ENCODE results near the gene ZCCHC17.
A peak's percentile ranks its signal among the peaks of the same experiment; 100 is the strongest.
"Not testable (repeated sequence)": the region's sequence is repeated elsewhere in the genome, so short reads cannot be mapped to it uniquely, and the experiment has no call there.

ZCCHC17 gene

DNA sequence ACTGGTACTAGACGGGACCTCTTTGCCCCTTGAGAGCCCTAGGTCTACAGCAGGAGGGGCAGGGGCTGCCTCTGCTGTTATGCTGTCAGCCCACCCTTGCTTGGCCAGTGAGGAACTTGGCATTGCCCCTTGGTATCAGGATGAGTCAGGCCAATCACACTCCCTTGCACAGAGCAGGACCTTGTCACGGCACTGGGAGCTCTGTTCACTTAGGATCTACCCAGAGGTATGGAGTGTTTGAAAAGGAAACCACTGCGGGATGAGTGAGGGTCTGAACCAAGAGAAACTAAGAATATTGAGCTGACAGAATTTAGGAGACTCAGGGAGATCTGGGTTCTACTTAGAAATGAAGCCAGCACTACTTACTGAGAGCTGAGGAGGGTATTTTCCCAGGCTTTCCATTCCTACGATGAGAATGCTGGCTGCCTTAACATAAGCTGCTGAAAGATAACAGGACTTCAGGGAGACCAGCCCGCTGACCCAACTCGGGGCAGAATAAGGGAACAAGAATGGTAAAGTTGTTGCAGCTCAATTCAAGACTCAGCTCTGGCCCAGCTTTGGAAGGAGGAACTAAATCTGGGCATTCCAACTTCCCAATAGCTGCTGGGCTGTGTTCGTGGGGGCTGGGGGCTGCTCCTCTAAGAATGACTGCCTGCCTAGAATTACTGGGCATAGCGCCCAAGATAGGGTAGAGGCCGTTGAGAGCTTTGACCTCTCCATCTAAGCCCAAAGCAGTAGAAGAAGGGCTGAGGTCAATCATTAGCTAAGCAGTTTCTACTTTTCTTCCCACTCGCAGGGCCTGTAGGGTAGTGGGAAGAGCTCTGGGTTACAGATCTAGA lies 74.5 kb downstream of the ZCCHC17 start:
- no peak for DNase-seq (ENCODE audit: low read depth in 3 of 3)

DNA sequence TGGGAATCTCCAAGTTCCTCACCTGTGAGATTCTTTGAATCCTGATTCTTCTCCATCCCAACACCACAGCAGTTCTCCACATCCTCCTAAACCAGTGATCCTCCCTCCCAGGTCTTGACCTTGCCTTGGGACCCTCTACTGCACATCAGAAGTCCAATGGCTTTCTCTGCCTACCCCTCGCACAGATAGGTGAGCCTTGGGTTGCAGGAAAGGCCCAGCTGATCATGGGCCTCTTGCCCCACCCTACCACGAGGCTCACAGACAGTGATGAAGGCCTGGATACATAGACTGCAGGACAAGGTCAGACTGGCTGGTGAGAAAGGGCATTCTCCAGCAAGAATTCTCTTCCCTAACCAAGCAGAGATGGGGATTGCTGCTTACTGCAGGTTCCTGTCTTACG lies 75.2 kb downstream of the ZCCHC17 start:
- DNase-seq (ENCODE audit: low read depth in 3 of 3) = no peak

DNA sequence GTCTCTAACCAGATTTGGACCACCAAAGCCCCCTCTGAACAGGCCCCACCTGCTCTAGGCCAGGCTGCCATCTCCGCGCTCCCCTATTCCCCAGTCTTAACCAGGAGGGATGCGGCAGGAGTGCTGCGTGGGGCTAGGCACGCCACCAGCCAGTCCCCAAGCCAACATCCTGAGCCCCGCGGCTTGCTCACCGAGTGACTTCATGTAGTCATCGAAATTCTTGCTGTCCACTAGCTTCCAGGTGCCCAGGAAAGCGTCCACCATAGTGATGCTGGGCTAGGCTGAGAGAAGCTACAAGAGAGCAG lies 75.9 kb downstream of the ZCCHC17 start:
- DNase-seq (ENCODE audit: low read depth in 3 of 3) = no peak

DNA sequence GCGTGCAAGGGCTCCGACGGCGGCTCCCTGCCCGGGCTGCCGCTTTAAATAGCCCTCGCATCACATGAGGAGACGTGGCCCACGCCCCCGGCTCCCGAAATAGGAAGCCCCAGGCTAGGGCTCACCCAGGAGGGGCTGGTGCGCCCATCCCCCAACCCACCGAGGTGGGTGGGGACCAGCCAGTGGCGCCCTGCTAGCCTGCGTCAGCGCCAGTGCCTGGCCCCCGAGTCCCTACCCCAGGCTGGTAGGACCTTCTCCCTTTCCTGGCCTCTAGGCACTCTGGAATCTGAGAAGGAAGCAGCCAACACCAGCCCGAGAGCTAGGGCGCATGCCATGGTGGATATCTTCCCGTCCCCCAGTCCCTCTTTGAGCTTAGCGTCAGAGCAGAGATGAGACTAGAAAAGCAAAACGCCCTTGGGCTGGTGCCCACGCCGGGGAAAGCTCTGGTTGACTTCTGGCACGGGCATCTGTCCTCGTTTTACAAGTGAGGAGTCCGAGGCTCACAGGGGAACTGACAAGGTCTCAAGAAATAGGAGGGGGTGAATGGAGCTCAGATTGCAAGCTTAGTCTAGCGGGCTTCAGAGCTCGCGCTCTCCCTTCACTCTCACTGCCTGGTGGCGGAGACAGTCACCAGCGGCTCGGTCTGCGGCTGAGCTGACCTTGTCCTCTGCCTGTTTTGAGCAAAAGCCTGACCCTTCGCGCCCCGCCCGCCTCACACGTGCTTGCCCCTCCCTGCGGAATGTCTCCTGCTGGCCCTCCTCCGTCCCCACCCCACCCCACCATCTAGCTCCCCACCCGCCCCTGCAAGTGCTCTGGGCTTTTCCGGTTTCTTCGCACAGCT lies 76.4 kb downstream of the ZCCHC17 start, which contains the start of gene FABP3:
Gene FABP3, minus strand, starts transcription at position 21 of the 841 bp plus-strand sequence. CDS start 62 bp downstream, outside the sequence.
- DNase-seq (ENCODE audit: low read depth in 3 of 3) = peak in 1 of 3 donors; percentile 19

DNA sequence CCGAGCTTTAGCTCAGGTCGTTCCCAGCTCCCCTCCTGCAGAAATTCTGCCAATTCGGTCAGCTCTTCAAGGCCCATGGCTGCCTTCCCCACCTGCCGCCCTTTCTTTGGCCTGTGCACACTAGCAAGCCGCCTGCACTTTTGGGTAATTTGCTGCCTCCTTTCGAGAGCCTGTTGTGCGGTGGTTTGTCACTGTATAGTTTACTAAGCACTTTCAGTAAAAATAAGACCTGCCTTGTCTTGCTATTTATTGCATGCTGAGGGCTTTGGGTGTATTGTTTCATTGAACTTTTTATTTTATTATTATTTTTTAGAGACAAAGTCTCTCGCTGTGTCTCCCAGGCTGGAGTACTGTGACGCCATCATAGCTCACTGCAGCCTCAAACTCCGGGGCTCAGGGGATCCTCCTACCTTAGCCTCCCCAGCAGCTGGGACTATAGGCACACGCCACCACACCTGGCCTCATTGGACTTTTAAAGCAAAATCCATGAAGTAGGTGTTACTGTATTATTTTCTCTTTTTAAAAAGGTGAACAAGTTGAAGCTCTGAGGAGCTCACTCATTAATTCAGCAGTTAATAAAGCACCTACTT lies 77.2 kb downstream of the ZCCHC17 start:
- DNase-seq (ENCODE audit: low read depth in 3 of 3) = no peak

DNA sequence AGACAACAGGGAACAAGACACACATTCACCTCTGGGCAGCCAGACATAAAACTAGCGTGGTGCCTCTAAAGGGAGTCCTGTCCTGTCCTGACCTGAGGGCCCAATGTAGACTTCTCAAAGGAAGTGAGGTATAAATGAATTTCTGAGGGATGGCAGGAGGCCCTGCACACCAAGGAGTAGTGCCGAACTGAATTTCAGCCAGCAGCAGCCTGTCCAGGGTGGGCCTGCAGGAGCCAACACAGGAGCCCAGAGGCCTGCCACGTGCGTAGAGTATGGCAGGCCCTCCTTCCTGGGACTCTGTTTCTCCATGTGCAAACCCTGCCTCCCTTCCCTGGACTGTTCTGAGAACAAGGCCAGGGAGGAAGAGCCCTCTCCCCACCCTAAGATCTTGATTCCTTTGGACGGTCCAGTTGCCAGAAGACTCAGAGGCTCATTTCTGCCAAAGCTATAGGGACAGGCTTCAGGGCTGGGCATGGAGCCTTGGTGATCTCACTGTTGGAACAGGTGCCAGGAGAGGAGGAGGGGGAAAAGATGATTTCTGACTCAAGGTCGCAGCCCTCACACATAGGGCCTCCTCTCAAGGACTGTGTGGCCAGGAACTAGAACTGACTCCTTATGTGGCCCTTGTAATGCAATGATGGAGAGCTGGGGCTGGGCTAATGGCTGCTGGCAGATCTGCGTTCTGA lies 77.8 kb downstream of the ZCCHC17 start:
- DNase-seq (ENCODE audit: low read depth in 3 of 3) = no peak

DNA sequence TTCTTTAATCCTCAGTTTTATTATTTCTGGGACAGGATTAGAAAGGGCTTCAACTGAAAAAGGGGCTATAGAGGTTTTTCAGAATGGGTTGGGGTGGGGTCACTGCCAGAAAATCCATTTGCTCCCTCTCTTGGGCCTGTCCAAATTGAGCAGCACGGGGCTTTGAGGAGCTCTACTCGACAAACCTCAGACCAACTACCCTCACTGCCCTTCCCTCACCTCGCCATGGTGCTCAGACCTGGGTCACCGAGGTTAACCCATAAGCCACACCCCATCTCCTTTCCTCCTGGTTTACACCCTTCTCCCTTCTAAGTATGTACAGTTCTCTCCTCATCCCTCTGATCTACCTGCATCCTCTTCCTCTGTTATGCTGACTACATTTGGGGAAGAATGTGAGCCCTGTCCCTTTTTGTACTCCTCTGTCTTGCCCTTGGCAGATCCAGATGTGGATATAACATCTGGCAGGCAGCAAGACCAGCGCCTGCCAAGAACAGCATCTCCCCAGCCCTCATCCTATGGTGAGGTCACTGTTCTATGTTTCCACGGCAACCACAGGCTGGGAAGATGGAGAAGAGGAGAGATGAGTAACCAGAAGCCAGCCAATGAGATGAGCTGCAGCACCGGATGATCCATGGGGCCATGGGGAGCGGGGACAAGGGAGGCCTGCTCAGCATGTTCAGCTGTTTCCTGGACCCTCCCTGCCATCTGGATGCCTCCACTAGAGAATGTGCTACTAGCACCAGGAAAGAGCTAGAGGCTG lies 79.7 kb downstream of the ZCCHC17 start:
- DNase-seq (ENCODE audit: low read depth in 3 of 3) = no peak

DNA sequence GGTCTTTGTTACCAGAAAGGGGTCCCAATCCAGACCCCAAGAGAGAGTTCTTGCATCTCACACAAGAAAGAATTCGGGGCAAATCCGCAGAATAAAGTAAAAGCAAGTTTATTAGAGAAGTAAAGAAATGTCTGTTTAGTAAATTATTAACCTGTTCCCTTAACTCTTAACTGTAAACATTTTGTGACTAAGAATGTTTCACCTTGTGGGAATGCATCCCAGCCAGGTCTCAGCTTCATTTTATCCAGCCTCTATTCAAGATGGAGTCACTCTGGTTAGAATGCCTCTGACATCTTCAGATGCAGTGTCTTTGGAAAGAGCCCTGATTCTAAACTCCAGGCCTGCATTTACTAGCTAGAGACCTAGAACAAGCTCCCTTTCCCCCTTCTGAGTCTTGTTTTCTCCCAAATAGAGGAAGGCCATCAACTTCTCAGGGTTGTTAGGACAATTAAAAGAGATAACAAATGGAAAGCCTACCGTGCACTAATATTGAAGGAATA lies 80.6 kb downstream of the ZCCHC17 start:
- no peak for DNase-seq (ENCODE audit: low read depth in 3 of 3)

DNA sequence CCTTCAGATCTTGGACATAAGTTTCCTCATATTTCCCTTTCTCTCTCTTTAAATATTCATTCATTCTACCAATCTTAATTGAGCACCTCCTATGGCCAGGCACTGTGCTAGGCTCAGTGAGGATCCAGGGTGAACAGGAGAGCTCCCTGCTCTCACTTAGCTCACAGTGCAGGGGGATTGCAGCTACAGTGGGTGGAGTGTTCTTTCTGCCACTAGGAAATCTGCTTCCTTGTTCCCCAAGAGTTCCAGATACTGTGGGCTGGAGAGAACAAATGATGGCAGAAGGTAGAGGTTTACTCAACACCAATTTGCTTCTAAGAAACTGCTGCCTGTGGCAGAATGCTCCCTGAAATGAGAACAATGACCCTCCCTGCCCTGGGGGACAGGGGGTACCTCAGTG lies 81.2 kb downstream of the ZCCHC17 start:
- DNase-seq (ENCODE audit: low read depth in 3 of 3) = no peak

DNA sequence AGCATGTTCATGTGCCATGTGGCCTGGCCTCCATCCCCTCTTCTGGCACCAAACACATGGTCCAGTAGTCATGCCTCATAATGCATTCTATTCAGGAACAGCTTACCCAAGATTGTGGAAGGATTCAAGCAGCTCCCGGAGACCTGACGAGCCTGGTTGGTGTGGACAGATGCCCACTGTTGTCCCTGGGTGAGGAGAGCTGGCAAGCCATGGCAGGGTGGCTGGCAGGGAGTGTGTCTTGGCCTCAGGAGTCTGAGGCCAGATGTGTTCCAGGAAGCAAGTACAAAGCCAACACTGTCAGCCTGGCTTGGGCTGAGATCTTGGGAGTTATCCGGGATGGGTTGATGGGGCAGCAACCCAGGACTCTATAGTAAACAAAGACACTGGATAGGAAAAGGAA lies 83.3 kb downstream of the ZCCHC17 start:
- DNase-seq (ENCODE audit: low read depth in 3 of 3) = no peak

DNA sequence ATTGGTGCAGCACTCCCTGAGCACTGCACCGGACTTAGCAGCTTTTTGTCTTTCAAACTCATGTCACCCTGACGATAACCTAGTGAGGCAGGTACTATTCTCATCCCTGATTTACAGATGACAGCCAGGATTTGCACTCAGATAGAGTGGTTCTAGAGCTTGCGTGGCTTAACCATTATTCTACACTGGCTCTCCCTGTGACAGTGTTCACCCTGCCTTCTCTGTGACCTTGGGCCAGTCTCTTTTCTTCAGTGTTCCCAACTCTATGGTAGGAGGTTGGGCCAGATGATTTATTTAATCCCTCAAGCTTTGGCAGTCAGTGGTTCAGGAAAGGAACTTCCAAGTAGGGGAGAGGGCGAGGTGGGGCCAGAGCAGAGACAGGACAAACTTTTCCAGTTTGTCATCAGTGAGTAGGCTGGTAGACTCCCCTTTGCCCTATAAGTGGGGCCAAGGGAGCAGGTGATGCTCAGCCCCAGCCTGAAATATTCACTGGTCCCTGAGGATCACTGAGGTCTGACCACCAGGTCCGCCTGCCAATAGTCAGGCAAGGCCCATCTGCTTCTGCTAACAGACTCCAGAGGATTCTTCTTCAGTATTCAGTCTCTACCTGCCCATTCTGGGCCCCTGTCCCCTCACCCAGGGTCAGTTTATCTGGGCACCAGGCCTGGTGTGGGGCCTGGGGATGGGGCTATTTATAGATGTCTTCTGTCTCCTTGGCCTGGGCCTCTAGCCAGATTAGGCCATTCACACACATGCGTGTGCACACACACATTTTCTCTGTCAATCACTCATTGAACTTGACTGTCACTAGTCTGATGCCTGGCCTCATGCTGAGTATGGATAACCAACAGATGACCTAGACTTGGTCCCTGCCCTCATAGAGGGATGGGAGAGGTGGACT lies 84.8 kb downstream of the ZCCHC17 start:
- no peak for DNase-seq (ENCODE audit: low read depth in 3 of 3)

DNA sequence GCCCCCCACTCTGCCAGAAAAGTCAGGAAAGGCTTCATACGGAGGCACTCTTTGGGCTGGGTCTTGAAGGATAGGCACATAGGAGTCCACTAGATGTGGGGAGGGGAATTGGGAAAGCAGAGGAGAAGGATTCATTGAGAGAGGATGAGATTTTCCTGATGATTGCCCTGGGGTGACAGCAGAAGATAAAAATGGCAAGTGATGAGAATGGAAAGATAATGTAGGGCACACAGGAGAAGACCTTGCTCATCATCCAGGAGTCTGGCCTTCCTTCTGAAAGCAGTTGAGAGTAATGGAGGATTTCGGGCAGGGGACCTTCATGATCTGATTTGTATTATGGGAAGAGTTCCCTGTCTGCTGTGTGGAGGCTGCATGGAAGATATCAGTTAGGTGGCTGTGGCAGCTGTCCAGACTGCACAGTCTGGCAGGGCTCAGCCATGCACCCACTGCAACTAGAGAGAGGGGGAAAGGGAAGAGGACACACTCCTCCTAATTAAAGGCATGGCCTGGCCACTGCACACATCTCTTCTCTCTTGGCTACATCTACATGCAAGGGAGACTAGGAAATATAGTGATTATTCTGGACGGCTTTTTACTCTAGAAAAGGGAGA lies 85.7 kb downstream of the ZCCHC17 start:
- no peak for DNase-seq (ENCODE audit: low read depth in 3 of 3)

DNA sequence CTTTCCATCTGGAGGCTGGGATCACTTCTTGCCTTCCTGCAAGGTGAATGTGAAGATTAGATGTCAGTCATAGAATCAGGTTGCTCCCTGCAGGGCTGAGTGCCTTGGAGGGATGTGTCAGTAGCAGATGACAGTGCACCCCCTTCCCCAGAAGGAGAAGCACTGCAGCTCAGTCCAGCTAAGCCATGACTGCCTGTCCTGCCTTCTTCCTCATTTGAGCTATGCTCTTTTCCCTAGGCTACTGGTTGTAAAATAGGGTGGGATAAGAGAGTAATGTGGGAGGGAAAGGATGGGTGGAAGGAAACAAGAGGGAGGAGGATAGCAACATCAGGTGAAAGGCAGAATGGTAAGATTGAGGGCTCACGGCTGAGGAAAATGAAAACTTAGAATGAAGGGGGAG lies 87.1 kb downstream of the ZCCHC17 start:
- no peak for DNase-seq (ENCODE audit: low read depth in 3 of 3)

DNA sequence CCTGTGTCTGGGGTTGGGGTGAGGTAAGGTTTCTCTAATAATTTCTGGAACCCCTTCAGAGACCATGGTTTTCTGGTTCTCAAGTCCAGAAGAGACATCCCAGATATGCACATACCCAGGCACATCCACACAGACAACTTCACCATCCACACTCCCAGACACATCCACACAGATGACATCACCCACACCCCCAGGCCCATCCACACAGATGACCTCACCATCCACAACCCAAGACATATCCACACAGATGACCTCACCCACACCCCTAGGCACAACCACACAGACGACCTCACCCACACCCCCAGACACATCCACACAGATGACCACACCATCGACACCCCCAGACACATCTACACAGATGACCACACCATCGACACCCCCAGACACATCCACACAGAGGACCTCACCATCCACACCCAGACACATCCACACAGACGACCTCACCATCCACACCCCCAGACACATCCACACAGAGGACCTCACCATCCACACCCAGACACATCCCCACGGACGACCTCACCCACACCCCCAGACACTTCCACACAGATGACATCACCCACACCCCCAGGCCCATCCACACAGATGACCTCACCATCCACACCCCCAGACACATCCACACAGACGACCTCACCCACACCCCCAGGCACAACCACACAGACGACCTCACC lies 89.9 kb downstream of the ZCCHC17 start:
- DNase-seq (ENCODE audit: low read depth in 3 of 3) = not testable (repeated sequence)

DNA sequence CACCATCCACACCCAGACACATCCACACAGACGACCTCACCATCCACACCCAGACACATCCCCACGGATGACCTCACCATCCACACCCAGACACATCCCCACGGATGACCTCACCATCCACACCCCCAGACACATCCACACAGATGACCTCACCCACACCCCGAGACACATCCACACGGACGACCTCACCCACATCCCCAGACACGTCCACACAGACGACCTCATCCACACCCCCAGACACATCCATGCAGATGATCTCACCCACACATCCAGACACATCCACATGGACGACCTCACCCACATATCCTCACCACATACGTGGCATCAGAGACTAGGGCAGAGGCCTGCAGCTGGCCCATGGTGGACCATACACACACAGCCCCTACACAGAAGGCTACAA lies 90.8 kb downstream of the ZCCHC17 start:
- DNase-seq (ENCODE audit: low read depth in 3 of 3) = no peak

DNA sequence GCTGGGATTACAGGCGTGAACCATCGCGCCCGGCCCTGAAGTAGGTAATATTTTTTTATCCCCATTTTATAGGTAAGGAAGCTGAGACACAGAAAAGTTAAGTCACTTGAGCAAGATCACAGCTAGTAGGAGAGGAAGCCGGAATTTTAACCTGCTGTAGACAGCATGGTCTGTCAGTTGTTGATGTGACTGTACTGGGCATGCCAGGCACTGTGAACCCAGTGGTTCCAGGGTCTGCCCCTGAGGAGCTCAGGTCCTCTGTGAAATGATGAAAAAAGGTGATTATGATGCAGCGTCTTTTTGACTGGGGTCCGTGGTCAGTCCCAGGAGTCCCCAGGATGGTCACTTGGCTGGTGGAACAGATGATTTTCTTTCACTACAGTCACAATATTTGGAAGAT lies 92.8 kb downstream of the ZCCHC17 start:
- DNase-seq (ENCODE audit: low read depth in 3 of 3) = no peak

DNA sequence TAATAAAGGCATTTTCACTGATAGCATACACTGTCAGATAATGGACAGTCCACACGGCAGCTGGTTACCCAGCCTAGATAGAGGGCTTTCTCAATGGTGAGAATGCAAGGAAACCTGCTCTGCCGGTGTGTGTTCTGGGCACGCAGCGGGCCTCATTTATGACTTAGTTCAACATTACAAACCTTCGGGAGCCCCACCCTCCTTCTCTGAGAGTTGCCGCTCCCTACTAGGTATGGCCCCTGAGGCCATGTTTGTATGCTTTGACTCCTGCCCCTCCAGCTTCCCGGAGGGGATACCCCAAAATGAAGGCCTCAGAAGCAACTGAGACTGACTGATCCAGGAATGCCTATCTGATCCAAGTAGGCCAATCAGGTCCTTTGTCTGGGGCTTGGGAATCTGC lies 93.2 kb downstream of the ZCCHC17 start:
- no peak for DNase-seq (ENCODE audit: low read depth in 3 of 3)

DNA sequence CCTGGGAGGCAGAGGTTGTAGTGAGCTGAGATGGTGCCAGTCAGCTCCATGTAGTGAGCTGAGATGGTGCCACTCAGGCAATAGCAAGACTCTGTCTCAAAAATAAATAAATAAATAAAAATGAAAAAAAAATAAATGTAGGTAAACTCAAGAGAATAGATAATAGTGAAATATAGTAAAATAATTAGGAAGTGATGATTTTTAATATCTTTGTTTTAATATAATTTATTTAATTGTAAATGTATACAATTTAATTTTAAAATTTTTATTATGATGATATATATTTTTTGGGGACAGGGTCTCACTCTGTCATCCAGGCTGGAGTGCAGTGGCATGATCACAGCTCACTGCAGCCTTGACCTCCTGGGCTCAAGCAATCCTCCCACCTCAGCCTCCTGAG lies 96.6 kb downstream of the ZCCHC17 start:
- DNase-seq (ENCODE audit: low read depth in 3 of 3) = no peak

DNA sequence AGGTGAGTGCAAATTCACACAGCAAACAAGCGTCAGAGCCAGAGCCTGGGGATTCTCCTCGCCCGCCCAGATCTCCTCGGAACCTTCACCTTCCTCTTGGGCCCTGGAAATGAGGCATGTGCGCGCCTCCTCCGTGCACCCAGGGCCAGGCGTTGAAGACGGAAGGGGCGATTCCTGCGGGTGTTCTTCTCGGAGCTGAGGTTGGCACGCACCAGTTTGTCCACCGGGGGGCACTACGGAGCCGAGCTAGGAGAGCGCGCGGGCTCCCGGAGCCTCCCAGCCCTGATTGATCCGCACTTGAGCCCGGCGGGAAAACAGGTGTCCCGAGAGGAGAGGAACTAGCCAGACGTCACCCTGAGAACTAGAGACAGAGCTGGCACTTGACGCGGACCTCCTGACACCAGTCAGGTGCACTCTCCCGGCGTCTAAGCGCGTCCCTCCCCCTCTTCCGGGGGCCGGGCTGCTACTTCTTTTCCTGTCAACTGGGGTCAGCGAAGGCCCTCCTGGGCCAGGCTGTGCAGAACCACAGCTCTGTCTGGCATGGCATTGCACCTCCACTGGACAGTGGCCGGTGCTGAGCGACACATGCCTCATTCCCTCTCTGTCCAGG lies 97.9 kb downstream of the ZCCHC17 start:
- DNase-seq (ENCODE audit: low read depth in 3 of 3) = peak; percentile 65 to 82 (median 69)
